HG03064 (cell line): ENCODE measurements around the gene CYTH4.

Source experiments
- ATAC-seq: cut with Tn5 transposase; IDR thresholded peaks from one replicate; pipeline ENCODE4 v1.9.1; 2021; ENCODE audit warnings: low read depth; ENCODE audit not compliant: unreplicated experiment

CYTH4 gene

DNA sequence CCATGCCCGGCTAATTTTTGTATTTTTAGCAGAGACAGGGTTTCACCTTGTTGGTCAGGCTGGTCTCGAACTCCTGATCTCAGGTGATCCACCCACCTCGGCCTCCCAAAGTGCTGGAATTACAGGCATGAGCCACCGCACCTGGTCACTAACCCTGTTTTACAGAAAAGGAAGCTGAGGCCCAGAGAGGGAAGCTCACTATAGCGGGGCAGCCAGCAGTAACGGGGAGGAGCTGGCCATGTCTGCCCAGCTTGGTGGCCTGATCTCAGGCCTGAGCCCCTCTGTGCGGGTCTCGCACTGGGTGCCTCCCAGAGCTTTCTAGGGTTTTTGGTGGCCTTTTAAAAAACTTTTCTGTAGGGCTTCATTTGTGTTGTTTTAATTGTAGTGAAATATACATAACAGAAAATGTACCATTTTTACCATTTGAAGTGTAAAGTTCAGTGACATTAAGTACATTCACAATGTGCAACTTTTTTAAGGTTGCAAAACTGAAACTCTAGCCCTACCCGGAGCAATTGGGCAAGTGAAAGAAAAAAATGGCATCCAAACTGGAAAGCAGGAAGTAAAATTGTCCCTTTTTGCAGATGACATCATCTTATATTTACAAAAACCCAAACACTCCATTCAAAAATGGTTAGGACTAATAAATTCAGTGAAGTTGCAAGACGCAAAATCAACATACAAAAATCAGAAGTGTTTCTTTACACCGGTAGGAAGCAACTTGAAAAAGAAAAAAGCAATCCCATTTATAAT, 14.5 kb upstream of the CYTH4 start:
- no peak for ATAC-seq

DNA sequence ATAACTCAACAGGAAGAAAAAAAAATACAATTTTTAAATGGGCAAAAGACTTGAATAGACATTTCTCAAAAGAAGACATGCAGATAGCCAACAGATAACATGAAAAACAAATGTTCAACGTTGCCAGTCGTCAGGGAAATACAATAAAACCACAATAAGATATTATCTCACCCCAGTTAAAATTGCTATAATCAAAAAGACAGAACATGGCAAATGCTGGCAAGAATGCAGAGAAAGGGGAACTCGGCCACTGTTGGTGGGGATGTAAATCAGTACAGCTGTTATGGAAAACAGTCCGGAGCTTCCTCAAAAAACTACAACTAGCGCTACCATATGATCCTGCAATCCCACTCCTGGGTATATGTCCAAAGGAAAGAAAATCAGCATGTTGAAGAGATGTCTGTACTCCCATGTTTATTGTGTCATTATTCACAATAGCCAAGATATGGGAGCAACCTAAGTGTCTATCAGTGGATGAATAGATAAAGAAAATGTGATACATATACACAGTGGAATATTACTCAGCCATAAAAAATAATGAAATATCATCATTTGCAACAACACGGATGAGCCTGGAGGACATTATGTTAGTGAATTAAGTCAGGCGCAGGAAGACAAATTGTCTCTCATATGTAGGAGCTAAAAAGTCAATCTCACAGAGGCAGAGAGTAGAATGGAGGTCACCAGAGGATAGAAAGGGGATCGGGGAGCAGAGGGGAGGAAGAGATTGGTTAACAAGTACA, 12.2 kb upstream of the CYTH4 start:
- no peak for ATAC-seq

DNA sequence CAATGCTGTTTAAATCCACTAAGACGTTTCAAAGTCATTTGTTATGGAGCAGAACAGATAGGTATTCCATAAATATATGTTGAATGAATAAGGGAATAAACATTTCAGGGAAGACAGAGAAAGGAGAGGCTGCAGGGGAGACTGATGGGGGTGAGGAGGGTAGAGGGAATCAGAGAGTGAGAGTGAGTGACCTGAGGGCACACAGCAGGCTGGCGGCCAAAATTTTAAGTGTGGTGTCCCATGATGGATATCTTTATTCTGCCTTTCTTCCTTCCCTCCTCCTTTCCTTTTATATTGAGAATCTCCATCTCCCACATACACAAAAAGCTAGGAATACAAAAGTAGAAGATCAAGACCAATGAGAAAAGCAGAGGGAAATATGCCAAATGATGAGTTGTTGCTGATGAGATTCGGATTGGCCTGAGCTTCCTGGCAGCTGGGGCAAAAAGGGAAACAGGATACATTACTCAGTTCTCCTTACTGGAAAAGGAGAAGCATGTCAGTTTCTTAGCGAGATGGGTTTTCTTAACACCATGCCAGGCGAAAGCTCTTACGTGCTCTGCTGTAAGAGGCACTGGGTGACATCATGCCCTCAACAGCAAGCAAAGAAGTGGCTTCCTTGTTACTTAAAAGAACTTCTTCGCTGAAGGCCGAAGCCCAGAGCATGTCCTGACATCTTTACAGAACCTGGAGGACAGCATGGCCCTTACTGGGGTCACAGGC, 11.2 kb upstream of the CYTH4 start:
- no peak for ATAC-seq

DNA sequence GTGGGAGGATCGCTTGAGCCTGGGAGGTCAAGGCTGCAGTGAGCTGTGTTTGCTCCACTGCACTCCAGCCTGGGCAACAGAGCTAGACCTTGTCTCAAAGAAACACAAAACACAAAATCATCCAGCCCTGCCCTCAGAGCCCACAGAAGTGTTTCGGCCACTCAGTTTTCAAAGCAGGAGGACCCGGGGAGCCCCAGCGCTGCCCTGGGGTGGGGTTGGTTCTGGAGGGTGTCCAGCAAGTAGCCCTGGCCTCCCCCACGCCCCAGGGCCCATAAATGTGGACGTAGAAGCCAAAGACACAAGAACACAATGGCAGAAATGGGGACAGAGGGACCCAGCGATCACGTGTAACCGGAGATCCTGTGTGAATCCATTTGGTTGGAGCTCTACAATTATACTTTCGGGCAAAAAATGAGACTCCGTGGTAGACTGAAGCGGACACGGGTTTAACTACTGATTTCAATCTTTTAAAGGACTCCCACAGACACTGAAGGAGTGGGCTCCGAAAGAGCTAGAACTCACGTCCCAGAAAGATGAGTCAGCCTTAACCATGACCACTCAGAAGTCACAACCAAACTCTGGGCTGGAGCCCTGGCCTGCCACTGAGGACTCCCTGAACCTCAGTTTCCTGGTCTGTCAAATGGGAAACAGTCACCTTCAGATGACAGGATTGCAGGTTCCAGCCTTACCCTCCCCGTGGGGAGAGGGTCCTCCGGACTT, 9.0 kb upstream of the CYTH4 start:
- ATAC-seq = no peak

DNA sequence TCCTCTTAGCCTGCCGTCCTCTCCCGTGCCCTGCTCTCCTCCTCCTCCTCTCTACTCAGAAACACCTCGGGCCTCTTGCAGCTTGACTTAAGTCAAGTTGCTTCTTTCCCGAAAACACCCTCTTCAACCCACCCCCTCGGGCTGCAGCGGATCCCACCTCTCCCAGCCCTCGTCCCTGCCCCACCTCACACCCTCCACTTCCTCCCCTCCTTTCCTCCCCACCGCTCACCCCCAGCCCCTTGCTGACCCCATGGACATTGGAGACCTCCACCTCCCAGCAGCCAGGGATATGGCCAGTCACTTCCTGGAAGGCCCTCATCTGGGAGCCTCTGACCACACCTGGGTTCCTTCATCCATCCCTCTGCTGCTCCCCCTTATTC, 8.5 kb upstream of the CYTH4 start:
- no peak for ATAC-seq

DNA sequence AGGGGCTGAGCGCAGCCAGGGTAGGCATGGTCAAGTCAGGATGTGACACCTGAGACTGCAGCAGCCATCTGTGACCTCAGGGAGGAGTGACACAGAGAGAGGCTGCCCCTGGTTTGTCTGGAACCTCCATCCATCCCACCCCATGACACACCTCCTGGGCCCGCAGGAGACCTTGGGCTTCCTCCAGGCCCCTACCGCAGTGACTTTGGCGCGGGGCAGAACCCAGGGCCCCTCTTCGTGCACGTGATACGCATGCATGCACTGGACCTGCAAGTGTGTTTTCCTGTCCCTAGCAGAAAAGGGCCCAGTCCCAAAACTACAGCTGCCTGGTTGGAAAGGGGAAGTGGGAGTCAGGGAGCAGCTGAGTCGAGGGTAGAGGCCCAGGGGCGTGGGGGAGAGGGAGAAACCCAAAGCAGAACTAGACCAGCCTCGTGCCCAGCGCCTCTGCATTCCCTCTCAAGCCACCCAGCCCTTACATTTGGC, 7.9 kb upstream of the CYTH4 start:
- ATAC-seq = no peak

DNA sequence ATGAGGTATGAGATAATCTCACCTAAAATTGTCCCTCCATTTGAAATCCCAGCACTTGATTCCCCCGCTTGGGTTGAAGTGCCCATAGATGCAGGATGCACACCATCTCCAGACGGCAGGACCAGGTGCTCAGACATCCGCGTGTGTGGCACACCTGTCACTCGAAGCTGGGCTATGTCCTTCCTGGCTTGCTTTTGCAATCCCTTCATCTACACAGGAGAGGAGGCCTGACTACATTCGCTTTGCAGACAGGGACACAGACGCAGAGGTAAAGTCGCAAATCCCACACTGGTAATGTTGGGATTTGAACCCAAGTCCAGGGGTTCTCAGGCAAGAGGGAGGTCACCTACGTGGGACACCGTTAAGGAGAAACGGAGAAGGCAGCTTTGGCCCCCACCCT, 7.2 kb upstream of the CYTH4 start:
- ATAC-seq = no peak

DNA sequence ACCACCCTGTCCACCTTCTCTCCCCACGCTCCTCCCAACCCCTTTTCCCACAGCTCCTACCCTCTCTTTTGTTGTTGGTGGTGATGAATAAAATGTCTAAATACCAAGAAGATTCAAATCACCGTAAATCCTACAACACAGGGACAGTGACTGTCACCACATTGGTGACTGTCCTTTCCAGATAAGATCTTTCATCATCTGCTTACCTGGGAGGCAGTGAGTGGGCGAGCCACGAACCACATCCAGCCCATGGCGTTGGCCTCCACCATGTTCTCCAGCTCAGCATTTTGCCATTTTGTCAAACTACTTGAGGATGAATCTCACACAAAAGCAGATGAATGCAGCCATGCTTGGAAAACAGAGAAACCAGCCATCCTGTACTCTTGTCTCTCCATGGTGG, 6.7 kb upstream of the CYTH4 start:
- ATAC-seq = no peak

DNA sequence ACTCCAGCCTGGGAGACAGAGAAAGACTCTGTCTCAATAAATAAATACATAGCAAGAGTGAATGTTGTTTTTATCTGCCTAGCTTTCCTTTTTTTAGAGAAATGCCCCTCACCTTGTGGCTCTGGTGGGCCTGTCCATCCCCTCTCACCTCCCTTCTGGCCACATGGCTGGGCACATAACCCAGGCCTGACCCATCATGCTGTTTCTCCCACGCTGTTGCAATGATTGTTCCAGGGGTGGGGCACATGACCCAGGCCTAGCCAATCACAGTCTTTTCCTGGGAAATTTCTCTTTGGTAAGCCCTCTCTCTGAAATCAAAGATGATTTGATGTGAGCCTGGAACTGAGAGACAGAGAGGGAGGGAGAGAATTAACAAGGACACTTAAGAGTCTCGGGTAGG, 5.5 kb upstream of the CYTH4 start:
- ATAC-seq = no peak

DNA sequence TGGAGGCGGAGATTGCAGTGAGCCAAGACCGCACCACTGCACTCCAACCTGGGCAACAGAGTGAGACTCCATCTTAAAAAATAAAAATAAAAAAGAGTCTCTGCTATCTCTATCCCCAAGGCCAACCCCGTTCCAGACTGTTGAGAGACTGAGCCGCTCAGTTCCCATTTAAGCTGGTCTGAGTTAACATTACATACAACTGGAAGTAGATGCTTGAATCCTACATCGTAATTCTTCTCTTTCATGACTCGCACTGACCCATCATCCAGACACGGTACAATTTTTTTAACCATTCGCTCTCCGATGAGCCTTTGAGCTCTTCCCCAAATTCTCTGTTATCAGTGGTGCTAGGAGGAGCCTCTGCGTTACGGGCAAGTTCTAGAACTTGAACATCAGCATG, 4.9 kb upstream of the CYTH4 start:
- no peak for ATAC-seq

DNA sequence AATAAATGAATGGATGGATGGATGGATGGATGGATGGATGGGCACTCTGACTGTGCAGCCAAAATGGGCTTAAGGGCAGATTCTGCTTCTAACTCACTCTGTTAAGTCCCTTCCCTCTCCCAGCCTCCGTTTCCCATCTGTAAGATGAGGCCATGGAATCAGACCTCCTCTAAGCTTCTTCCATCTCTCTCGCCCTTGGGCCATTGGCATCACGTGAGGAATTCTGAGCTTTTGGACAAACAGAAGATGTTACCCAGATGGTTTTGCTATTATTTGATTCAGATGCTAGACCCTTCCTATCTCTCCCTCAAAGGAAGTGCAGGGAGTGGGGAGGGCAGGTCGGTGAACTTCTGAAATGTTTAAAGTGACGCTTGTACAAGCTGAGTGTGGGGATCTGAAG, 4.0 kb upstream of the CYTH4 start:
- ATAC-seq = no peak

DNA sequence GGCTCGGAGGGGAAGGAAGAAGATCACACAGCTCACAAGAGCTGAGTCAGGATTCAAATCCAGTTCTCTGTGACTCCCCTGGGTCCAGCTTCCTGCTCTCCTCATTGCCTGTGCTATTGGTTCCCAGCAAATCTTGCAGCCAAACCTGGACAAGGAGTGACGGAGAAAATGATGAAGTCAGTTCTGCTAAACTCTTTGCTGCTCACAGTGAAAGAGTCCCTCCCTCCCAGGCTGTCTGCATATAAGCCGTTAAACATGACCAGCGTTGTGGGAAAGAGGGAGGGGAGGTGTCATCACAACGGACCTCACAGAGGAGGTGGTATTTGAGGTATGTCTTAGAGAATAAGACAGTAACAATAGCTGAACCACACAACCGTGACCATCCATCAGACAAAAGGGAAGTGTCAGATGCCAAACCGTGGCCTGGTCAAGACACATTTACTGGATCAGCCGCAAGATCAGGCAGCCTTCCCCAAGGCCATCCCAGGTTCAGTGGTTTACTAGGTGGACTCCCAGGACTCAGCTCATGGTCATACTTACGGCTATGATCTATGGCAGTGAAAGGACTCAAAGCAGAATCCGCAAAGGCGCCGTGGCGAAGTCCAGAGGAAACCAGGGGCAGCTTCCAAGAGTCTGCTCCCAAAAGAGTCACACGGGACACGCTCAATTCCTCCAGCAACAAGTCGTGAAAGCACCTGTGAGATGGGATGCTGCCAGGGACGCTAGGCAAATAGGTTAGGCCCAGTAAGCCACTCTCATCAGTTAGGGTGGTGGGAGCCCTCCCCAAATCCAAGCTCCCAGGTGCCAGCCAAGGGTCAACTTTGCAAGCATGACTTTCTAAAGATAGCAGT, 2.8 kb upstream of the CYTH4 start:
- no peak for ATAC-seq

DNA sequence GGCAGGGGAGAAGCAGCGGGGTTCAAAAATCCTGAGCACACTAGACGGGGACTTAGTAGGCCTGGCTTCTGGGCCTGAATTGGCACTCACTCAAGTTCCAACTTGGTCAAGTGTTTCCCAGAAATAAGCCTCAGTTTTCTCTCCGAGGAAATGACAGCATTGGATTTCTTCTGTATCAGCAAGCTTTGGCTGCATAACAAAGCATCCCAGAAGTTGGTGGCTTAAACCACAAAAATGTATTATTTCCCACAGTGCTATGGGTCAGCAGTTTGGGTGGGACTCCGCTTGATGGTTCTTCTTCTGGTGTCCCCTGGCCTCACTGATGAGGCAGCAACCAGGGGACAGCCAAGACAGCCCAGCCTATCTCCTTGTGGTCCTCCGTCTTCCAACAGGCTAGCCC, 1.6 kb upstream of the CYTH4 start:
- no peak for ATAC-seq

DNA sequence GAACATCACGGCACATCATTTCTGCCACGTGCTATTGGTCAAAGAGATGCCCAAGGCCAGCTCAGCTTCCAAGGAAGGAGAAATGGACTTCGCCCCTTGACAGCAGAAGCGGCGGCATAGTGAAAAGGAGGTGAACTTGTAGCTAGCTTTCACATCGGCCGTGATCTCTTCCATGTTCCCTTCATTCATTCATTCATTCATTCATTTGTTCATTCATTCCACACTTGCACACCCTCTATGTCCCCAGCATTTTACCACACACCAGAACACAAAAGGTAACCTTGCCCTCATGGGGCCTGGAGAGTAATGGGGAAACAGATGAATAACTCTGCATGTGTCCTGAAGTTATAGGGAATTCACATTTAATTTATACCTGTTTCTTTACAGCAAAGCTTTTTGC, 1.1 kb upstream of the CYTH4 start:
- no peak for ATAC-seq

DNA sequence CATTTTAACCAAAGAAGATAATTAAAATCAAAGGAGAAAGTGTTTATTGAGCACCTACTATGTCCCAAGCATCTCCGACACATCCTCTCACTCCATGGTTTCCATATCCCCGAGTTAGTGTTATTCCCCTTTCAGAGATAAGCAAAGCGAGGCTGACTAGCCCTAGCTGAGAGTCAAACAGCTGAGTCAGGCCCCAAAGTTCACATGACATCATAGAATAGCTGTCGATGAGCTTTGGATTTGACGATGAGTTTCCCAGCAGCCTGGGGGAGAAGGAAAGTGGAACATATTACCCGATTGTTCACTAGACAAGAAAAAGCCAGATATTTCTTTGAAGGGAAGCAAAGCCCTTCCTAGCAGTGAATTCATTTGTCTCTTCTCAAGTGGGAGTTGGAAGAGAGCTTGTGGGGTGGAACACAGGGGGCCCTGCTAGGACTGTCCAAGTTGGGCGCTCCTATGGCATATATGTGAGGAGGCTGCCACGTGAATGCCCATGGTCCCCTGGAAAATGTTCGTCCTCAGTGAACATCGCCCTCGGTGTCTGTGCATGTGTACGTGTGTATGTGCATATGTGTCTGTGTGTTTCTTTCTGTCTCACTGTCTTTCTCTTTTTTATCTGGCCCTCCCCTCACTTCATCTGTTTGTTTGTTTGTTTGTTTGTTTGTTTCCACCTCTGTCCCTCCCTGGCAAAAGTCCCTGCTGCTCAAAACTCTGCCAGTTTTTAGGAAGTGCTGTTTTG, 493 bp upstream of the CYTH4 start:
- ATAC-seq = no peak

DNA sequence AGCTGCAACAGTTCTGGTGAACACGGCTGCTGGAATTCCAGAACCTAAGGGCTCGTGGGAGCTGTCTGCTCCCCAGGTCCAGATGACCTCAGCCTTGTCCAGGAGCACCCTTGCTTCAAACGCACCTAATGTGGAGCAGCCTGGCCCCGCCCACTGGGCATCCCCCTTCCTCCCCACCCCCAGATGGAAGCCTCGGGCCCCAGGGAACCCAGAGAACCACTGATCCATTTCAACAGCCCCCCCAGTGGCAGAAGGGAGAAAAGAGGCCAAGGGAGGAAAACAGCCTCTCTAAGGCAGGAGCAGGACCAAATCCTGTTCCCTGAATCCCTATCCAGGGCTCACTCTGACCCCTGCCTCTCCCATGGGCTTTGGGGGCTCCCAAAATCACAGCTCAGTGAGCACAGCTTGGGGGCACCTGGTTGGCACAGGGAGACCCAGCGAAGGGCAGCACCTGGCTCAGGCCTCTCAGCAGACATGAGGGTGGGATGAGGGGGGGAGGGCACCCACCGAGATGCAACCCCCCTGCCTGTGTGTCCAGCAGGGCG, 1.2 kb downstream of the CYTH4 start:
- no peak for ATAC-seq

DNA sequence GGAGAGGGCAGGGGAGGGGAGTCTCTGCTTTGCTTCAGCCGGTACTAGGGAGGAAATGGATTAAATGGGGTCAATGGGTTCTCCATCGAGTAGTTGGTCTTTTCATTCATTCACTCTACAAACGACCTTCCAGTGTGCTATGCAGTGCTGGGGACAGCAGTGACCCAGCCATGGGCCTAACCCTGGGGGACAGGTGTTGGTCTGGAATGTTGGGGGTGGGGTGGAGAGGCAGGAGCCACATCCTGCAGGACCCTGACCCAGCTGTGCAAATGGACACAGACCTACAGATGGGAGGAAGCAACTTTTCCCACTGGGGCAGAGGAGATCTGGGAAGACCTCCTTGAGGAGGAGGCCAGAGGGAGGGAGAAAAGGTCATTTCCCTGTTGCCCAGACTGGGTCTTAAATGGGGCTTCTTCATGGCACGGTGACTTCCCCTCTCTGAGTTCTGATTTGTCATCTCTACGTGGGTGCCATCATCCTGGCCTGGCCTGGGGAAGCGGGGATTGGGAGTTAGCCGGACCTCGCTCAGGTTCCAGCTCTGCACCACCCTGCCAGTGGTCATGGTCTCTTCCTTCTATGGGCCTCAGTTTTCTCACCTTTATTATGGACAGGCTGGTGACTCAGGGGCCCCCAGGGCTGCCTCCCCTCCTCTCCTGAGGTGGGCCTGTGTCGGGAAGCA, 2.0 kb downstream of the CYTH4 start:
- ATAC-seq = no peak

DNA sequence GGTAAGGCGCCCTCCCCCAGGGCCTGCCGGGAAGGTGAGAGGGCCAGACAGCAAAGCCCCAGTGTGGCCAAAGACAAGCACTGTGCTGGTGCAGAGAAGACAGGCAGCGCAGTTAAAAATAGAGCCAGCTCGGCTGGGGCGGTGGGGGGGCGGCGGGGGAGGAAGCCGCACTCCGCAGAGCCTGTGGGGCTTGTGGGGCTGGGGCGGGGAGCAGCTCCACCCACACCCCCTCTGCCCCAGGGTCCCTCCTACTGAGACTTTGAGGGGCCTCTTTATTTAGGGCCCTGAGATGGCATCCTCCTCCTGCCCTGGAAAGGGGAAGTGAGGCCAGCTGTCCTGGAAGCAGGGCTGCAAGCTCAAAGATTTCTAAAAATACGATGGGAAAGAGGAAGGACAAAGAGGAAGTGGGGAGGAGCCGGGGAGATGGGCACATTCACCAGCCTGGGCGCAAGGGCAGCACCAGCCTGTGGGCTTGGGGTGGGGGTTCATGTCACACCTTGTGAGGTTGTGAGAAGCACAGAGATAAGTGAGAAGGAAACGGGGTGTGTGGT, 2.6 kb downstream of the CYTH4 start:
- no peak for ATAC-seq
